SW 1271 (cell line): ENCODE data around the gene ENOSF1.
"Not testable (repeated sequence)": the region's sequence is repeated elsewhere in the genome, so short reads cannot be mapped to it uniquely, and the experiment has no call there.

Source experiments
- DNase-seq, 2 experiments: peaks; one replicate each; lab custom pipeline; 2025; lab: John Stamatoyannopoulos, UW

ENOSF1 gene, protein sequence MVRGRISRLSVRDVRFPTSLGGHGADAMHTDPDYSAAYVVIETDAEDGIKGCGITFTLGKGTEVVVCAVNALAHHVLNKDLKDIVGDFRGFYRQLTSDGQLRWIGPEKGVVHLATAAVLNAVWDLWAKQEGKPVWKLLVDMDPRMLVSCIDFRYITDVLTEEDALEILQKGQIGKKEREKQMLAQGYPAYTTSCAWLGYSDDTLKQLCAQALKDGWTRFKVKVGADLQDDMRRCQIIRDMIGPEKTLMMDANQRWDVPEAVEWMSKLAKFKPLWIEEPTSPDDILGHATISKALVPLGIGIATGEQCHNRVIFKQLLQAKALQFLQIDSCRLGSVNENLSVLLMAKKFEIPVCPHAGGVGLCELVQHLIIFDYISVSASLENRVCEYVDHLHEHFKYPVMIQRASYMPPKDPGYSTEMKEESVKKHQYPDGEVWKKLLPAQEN

DNA sequence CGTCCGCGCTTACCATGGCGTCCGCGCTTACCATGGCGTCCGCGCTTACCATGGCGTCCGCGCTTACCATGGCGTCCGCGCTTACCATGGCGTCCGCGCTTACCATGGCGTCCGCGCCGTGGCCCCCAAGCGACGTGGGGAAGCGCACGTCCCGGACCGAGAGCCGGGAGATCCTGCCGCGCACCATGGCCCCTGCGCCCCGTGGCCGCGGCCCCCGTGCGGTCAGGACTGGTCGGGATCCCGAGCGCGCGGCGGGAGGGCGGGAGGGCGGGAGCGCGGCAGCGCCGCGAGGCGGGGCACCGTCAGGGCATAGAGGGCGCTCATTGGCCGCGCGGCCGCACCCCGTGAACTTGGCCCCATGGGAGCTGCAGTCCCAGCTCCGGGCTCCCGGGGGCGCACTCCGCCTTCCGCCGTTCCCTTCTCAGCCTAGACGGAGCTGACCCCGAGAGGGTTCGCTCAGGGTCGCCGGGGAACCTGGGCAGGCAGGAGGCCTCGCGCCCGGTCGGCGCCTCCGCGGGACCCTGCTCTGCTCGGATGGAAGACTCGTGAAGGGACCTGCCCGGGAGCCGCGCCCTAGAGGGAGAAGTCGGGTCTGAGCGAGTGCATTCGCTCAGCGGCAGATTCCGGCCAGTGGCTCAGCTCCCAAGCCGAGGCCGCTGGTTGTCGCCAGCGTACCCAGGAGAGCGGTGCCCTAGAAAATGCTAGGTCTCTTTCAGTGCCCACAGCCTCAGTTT, at the start of gene ENOSF1:
Gene ENOSF1, minus strand, starts transcription at position 230 of the 734 bp plus-strand sequence. Its CDS starts 43 bp downstream, at position 187.
- peak; percentile 9 to 54 for DNase-seq

DNA sequence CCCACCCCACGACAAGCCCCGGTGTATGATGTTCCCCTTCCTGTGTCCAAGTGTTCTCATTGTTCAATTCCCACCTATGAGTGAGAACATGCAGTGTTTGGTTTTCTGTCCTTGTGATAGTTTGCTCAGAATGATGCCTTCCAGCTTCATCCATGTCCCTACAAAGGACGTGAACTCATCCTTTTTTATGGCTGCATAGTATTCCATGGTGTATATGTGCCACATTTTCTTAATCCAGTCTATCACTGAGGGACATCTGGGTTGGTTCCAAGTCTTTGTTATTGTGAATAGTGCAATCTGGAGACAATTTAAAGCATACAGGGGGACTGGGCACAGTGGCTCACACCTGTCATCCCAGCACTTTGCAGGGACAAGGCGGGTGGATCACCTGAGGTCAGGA, 47.4 kb upstream of the ENOSF1 start:
- DNase-seq, result not testable (repeated sequence)

- DNase-seq, result no peak
Measured at GRCh38 chr18:755506-755905, 43.1 kb upstream of the ENOSF1 start.

DNA sequence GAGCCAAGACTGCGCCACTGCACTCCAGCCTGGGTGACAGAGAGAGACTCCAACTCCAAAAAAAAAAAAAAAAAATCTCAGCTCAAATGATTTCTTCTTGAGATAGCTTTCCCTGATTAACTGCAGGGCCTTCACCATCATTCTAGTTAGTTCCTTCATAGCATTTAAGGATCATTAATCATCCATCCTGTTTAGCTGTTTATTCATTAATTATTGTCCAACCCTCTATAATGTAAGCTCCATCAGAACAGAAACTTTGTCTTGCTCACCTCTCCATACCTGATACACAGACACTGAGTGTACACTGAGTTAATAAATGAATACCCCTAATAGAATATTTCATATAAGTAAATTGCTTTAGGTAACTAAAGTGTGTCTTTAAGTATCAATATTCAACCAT, 42.2 kb upstream of the ENOSF1 start:
- DNase-seq, result no peak

- no peak for DNase-seq
Measured at GRCh38 chr18:750456-750855, 38.0 kb upstream of the ENOSF1 start.

GRCh38 chr18:744832-745597, 32.6 kb upstream of the ENOSF1 start:
- no peak for DNase-seq

GRCh38 chr18:741931-742512, 29.6 kb upstream of the ENOSF1 start:
- DNase-seq, result peak in 1 of 2 experiments; percentile 24

DNA sequence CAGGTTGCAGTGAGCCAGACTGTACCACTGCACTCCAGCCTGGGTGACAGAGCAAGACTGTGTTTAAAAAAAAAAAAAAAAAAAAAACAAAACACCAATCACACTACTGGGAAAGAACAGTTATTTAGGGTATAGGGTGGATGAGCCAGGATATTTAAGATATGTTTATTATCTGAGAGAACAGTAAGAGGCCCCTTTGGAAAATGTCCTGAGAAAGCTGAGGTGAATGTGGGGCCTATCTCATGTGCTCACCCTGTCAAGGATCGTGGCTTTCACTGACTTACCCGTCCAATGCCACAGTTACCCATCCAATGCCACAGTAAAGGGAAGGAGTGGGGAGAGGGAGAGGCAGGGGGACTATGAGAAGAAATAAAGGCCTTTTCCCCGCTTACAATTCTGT, 19.9 kb upstream of the ENOSF1 start:
- no peak for DNase-seq

DNA sequence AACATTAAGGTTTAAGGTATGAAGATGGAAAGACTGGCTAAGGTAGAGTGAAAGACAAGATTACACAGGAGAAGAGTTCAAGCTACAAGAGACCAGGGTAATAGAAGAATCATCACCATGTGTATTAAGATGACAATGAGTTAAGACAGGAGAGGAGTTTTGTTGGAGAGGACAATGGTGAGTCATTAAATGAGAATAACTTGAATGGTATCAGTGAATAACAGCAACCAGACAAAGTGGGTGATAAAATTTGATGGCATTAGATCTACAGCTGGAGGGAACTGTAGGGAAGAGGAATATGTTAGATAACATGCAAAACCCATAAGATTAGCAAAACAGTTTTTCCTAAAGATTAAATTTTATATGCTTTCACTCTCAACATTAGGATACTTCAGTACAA, 18.8 kb upstream of the ENOSF1 start:
- no peak for DNase-seq

- no peak for DNase-seq
Measured at GRCh38 chr18:730692-731091, 18.3 kb upstream of the ENOSF1 start.

DNA sequence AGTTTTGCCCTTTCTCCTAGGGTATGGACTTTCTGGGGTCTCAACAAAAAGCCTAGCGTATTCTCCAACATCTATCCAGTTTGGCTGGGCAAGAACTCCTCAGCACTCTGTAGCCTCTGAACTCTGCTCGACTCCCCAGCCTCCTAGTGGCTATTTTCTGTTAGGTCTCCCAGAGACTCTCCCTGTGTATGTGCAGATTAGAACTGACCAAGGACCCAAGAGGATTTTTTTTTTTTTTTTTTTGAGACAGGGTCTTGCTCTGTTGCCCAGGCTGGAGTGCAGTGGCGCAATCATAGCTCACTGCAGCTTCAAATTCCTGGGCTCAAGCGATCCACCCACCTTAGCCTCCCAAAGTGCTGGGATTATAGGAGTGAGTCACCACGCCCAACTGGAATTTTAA, 17.7 kb upstream of the ENOSF1 start:
- DNase-seq, result not testable (repeated sequence)

- no peak for DNase-seq
Measured at GRCh38 chr18:725646-726045, 13.2 kb upstream of the ENOSF1 start.

DNA sequence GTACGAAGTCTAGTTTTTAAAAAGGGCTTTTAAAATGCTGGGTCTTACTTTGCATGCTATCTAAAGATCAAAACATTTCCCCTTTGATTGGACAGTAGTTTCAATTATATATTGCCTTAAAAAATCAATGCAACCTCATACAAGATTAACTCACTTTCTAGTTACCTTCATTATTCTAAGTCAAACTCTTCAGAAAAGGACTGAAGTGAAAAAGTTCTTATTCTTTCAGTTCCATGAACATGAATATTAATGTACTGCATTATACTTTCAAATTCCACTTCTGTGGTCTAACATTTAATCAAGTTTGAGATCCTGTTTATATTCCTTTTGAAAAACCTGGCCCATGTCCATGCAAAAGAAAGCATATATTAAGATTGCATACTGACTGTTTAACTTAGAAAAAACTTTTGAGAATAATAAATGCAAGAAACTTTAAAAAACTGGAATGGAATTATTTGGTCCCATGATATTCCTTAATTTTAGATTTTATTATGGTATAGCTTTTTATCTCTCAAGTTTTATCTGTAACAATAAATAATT, 11.2 kb upstream of the ENOSF1 start:
- DNase-seq, result no peak

- no peak for DNase-seq
Measured at GRCh38 chr18:717003-717402, 4.6 kb upstream of the ENOSF1 start.

DNA sequence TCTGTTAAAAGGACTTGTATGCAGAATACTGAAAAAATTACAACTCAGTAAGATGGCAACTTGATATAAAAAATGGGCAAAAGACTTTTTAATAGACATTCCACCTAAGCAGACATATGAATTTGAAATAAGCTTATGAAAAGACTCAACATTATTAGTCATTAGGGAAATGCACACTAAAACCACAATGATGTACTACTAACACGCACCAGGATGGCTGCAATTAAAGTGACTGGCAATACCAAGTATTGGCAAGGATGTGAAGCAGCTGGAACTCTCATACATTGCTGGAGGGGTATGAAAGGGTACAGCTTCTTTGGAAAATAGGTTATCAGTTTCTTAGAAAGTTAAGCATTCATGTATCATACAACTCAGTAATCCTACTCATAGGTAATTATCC, 3.2 kb upstream of the ENOSF1 start:
- DNase-seq, result no peak

DNA sequence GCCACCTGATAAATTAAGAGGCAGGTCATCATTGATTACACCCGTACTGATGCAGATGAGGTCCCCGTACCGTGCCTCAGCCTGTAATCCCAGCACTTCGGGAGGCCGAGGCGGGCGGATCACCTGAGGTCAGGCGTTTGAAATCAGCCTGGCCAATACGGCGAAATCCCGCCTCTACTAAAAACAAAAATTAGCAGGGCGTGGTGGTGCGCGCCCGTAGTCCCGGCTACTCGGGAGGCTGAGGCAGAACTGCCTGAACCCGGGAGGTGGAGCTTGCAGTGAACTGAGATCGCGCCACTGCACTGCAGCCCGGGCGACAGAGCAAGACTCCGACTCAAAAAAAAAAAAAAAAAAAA, 683 bp upstream of the ENOSF1 start:
- no peak for DNase-seq

- DNase-seq, result peak; percentile 24 to 34
Measured at GRCh38 chr18:711657-712400, 601 bp downstream of the ENOSF1 start.

GRCh38 chr18:711310-711656, 1.1 kb downstream of the ENOSF1 start:
- DNase-seq, result no peak

GRCh38 chr18:710418-711300, 1.8 kb downstream of the ENOSF1 start:
- DNase-seq, result no peak

GRCh38 chr18:709771-710170, 2.7 kb downstream of the ENOSF1 start:
- DNase-seq, result no peak
